ENCODE results near the gene PPT1.

PPT1 gene

DNA sequence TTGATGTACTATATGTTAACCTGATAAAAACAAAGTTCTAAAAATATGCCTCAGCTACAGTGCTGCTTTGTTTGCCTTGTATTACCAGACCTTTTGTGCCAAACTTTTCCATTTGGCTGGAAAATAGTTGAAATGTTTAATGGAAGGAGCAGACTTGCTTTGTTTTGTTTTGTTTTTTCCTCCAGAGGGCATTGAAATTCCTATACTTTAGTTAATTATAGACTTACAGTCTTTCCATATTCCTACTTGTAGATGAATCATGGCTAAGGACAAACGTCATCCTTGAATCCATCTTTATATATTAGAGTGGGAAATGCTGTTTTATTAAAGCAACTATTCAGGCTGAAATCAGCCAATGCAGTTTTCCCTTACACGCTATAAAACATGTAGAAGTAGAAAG is 49.8 kb downstream of the PPT1 start:
- no CpG with 5 or more reads among the region's 2 CpGs for WGBS, 2 donors (ENCODE audit: extremely low coverage in 2 of 2, insufficient read length in 2 of 2, insufficient replicate concordance in 1 of 2)
- Histone ChIP-seq H2AFZ (ENCODE audit: low read length) (no peak overlapping the region), H2AK5ac (ENCODE audit: low read depth, low read length) (no peak overlapping the region), H2BK120ac (ENCODE audit: low read depth, low read length) (no peak overlapping the region), H3K36me3 (replicated peaks in 1 of 2; ENCODE audit: control insufficient read depth in 2 of 2, insufficient read depth in 2 of 2, low read length in 2 of 2) (peaks cover 0 to 58% of the 10 kb centered on the region in 2 donors), H3K9me3 (replicated peaks in 1 of 2; ENCODE audit: control insufficient read depth in 2 of 2, insufficient read depth in 1 of 2, low read depth in 1 of 2, low read length in 2 of 2) (no peaks in the 10 kb centered on the region), H3K79me1 (ENCODE audit: low read depth, low read length) (peaks cover 3% of the 10 kb centered on the region), H3K27me3 (ENCODE audit: control insufficient read depth in 3 of 3, insufficient read depth in 3 of 3, low read depth in 1 of 3, low read length in 3 of 3) (no peaks in the 10 kb centered on the region), H3K4me1 (ENCODE audit: control insufficient read depth in 2 of 2, insufficient read depth in 1 of 2, low read depth in 1 of 2, low read length in 2 of 2) (no peaks in the 10 kb centered on the region), H3K18ac (ENCODE audit: low read length) (no peak overlapping the region), H4K8ac (ENCODE audit: low read depth, low read length) (no peak overlapping the region), H3K23ac (ENCODE audit: low read depth, low read length, poor library complexity) (no peak overlapping the region), H3K27ac (replicated peaks; ENCODE audit: low read length) (no peak overlapping the region), H3K14ac (ENCODE audit: low read length) (no peak overlapping the region), H2BK15ac (ENCODE audit: low read length) (no peak overlapping the region), H2BK12ac (ENCODE audit: low read length) (no peak overlapping the region), H2BK5ac (ENCODE audit: low read length) (no peak overlapping the region), H4K91ac (ENCODE audit: low read depth, low read length, poor library complexity) (no peak overlapping the region), H3K4me3 (ENCODE audit: low read length in 2 of 2) (no peak overlapping the region), H3K4ac (ENCODE audit: low read length) (no peak overlapping the region), H3K9ac (ENCODE audit: low read depth, low read length, poor library complexity) (no peak overlapping the region), H3K4me2 (ENCODE audit: insufficient read depth, low read length, poor library complexity, severe bottlenecking) (no peak overlapping the region)
- no peak for DNase-seq (ENCODE audit: low spot score)

GRCh38 chr1:40045766-40046165 is 51.3 kb downstream of the PPT1 start:
- Histone ChIP-seq H2AK5ac (ENCODE audit: low read depth, low read length) (no peak overlapping the region), H3K9me3 (replicated peaks in 1 of 2; ENCODE audit: control insufficient read depth in 2 of 2, insufficient read depth in 1 of 2, low read depth in 1 of 2, low read length in 2 of 2) (no peaks in the 10 kb centered on the region), H2BK5ac (ENCODE audit: low read length) (no peak overlapping the region), H3K4me3 (ENCODE audit: low read length in 2 of 2) (no peak overlapping the region), H2BK15ac (ENCODE audit: low read length) (no peak overlapping the region), H2AFZ (ENCODE audit: low read length) (no peak overlapping the region), H3K36me3 (replicated peaks in 1 of 2; ENCODE audit: control insufficient read depth in 2 of 2, insufficient read depth in 2 of 2, low read length in 2 of 2) (peaks cover 0 to 56% of the 10 kb centered on the region in 2 donors), H4K91ac (ENCODE audit: low read depth, low read length, poor library complexity) (no peak overlapping the region), H3K4me2 (ENCODE audit: insufficient read depth, low read length, poor library complexity, severe bottlenecking) (no peak overlapping the region), H4K8ac (ENCODE audit: low read depth, low read length) (no peak overlapping the region), H3K23ac (ENCODE audit: low read depth, low read length, poor library complexity) (no peak overlapping the region), H2BK12ac (ENCODE audit: low read length) (no peak overlapping the region), H2BK120ac (ENCODE audit: low read depth, low read length) (no peak overlapping the region), H3K9ac (ENCODE audit: low read depth, low read length, poor library complexity) (no peak overlapping the region), H3K4ac (ENCODE audit: low read length) (no peak overlapping the region), H3K27me3 (ENCODE audit: control insufficient read depth in 3 of 3, insufficient read depth in 3 of 3, low read depth in 1 of 3, low read length in 3 of 3) (no peaks in the 10 kb centered on the region), H3K18ac (ENCODE audit: low read length) (no peak overlapping the region), H3K27ac (replicated peaks; ENCODE audit: low read length) (no peak overlapping the region), H3K79me1 (ENCODE audit: low read depth, low read length) (peaks cover 1% of the 10 kb centered on the region), H3K4me1 (ENCODE audit: control insufficient read depth in 2 of 2, insufficient read depth in 1 of 2, low read depth in 1 of 2, low read length in 2 of 2) (peaks cover 4 to 6% of the 10 kb centered on the region in 2 donors), H3K14ac (ENCODE audit: low read length) (no peak overlapping the region)
- no CpG with 5 or more reads among the region's 3 CpGs for WGBS, 2 donors (ENCODE audit: extremely low coverage in 2 of 2, insufficient read length in 2 of 2, insufficient replicate concordance in 1 of 2)
- DNase-seq (ENCODE audit: low spot score) = no peak

GRCh38 chr1:40045182-40045581 is 51.9 kb downstream of the PPT1 start:
- no peak overlapping the region for H2BK12ac ChIP-seq (ENCODE audit: low read length)
- H3K4me3 ChIP-seq (ENCODE audit: low read length in 2 of 2) = no peak overlapping the region
- H3K4ac ChIP-seq (ENCODE audit: low read length) = no peak overlapping the region
- no peaks in the 10 kb centered on the region for H3K27me3 ChIP-seq (ENCODE audit: control insufficient read depth in 3 of 3, insufficient read depth in 3 of 3, low read depth in 1 of 3, low read length in 3 of 3)
- no peak overlapping the region for H3K27ac ChIP-seq (replicated peaks; ENCODE audit: low read length)
- peaks cover 4 to 6% of the 10 kb centered on the region in 2 donors for H3K4me1 ChIP-seq (ENCODE audit: control insufficient read depth in 2 of 2, insufficient read depth in 1 of 2, low read depth in 1 of 2, low read length in 2 of 2)
- peaks cover 1% of the 10 kb centered on the region for H3K79me1 ChIP-seq (ENCODE audit: low read depth, low read length)
- no peak overlapping the region for H2AFZ ChIP-seq (ENCODE audit: low read length)
- H3K23ac ChIP-seq (ENCODE audit: low read depth, low read length, poor library complexity) = no peak overlapping the region
- no peak overlapping the region for H2AK5ac ChIP-seq (ENCODE audit: low read depth, low read length)
- WGBS, 2 donors (ENCODE audit: extremely low coverage in 2 of 2, insufficient read length in 2 of 2, insufficient replicate concordance in 1 of 2) = no CpG with 5 or more reads among the region's 4 CpGs
- no peak overlapping the region for H3K9ac ChIP-seq (ENCODE audit: low read depth, low read length, poor library complexity)
- H2BK5ac ChIP-seq (ENCODE audit: low read length) = no peak overlapping the region
- no peak overlapping the region for H2BK120ac ChIP-seq (ENCODE audit: low read depth, low read length)
- peaks cover 0 to 53% of the 10 kb centered on the region in 2 donors for H3K36me3 ChIP-seq (replicated peaks in 1 of 2; ENCODE audit: control insufficient read depth in 2 of 2, insufficient read depth in 2 of 2, low read length in 2 of 2)
- DNase-seq (ENCODE audit: low spot score) = no peak
- H3K18ac ChIP-seq (ENCODE audit: low read length) = no peak overlapping the region
- no peak overlapping the region for H2BK15ac ChIP-seq (ENCODE audit: low read length)
- no peak overlapping the region for H3K4me2 ChIP-seq (ENCODE audit: insufficient read depth, low read length, poor library complexity, severe bottlenecking)
- no peaks in the 10 kb centered on the region for H3K9me3 ChIP-seq (replicated peaks in 1 of 2; ENCODE audit: control insufficient read depth in 2 of 2, insufficient read depth in 1 of 2, low read depth in 1 of 2, low read length in 2 of 2)
- no peak overlapping the region for H4K91ac ChIP-seq (ENCODE audit: low read depth, low read length, poor library complexity)
- H3K14ac ChIP-seq (ENCODE audit: low read length) = no peak overlapping the region
- H4K8ac ChIP-seq (ENCODE audit: low read depth, low read length) = no peak overlapping the region

GRCh38 chr1:40044110-40044509 is 52.9 kb downstream of the PPT1 start:
- no peak overlapping the region for H2AFZ ChIP-seq (ENCODE audit: low read length)
- H3K9me3 ChIP-seq (replicated peaks in 1 of 2; ENCODE audit: control insufficient read depth in 2 of 2, insufficient read depth in 1 of 2, low read depth in 1 of 2, low read length in 2 of 2) = no peaks in the 10 kb centered on the region
- no peak for DNase-seq (ENCODE audit: low spot score)
- no peak overlapping the region for H2BK12ac ChIP-seq (ENCODE audit: low read length)
- no peak overlapping the region for H3K27ac ChIP-seq (replicated peaks; ENCODE audit: low read length)
- H4K8ac ChIP-seq (ENCODE audit: low read depth, low read length) = no peak overlapping the region
- H4K91ac ChIP-seq (ENCODE audit: low read depth, low read length, poor library complexity) = no peak overlapping the region
- H3K4me1 ChIP-seq (ENCODE audit: control insufficient read depth in 2 of 2, insufficient read depth in 1 of 2, low read depth in 1 of 2, low read length in 2 of 2) = peaks cover 4 to 9% of the 10 kb centered on the region in 2 donors
- H3K23ac ChIP-seq (ENCODE audit: low read depth, low read length, poor library complexity) = no peak overlapping the region
- H3K4me3 ChIP-seq (ENCODE audit: low read length in 2 of 2) = no peak overlapping the region
- H3K4ac ChIP-seq (ENCODE audit: low read length) = no peak overlapping the region
- H3K18ac ChIP-seq (ENCODE audit: low read length) = no peak overlapping the region
- no peak overlapping the region for H2BK15ac ChIP-seq (ENCODE audit: low read length)
- H3K36me3 ChIP-seq (replicated peaks in 1 of 2; ENCODE audit: control insufficient read depth in 2 of 2, insufficient read depth in 2 of 2, low read length in 2 of 2) = peaks cover 0 to 43% of the 10 kb centered on the region in 2 donors
- peaks cover 1% of the 10 kb centered on the region for H3K79me1 ChIP-seq (ENCODE audit: low read depth, low read length)
- no peaks in the 10 kb centered on the region for H3K27me3 ChIP-seq (ENCODE audit: control insufficient read depth in 3 of 3, insufficient read depth in 3 of 3, low read depth in 1 of 3, low read length in 3 of 3)
- no peak overlapping the region for H2AK5ac ChIP-seq (ENCODE audit: low read depth, low read length)
- no peak overlapping the region for H2BK5ac ChIP-seq (ENCODE audit: low read length)
- H2BK120ac ChIP-seq (ENCODE audit: low read depth, low read length) = no peak overlapping the region
- WGBS, 2 donors (ENCODE audit: extremely low coverage in 2 of 2, insufficient read length in 2 of 2, insufficient replicate concordance in 1 of 2) = no CpG with 5 or more reads among the region's 3 CpGs
- H3K4me2 ChIP-seq (ENCODE audit: insufficient read depth, low read length, poor library complexity, severe bottlenecking) = no peak overlapping the region
- no peak overlapping the region for H3K9ac ChIP-seq (ENCODE audit: low read depth, low read length, poor library complexity)
- H3K14ac ChIP-seq (ENCODE audit: low read length) = no peak overlapping the region
